Ishikawa (cell line): ENCODE results near the gene PERCC1.
A peak's percentile ranks its signal among the peaks of the same experiment; 100 is the strongest.

ENCODE experiments used
- CEBPB ChIP-seq: IDR thresholded peaks from 2 replicates; pipeline ENCODE4 v1.6.1; 2012
- CREB1 ChIP-seq: IDR thresholded peaks from 2 replicates; pipeline ENCODE4 v1.6.1; 2012; ENCODE audit warnings: low read depth
- EGR1 ChIP-seq: IDR thresholded peaks from 2 replicates; pipeline ENCODE4 v1.6.1; 2012
- EP300 ChIP-seq: IDR thresholded peaks from 2 replicates; pipeline ENCODE4 v1.6.1; 2012; ENCODE audit warnings: borderline replicate concordance
- FOXM1 ChIP-seq: IDR thresholded peaks from 2 replicates; pipeline ENCODE4 v1.6.1; 2012; ENCODE audit warnings: low read depth, borderline replicate concordance
- MAX ChIP-seq: IDR thresholded peaks from 2 replicates; pipeline ENCODE4 v1.6.1; 2012
- NFIC ChIP-seq: IDR thresholded peaks from 2 replicates; pipeline ENCODE4 v1.6.1; 2012
- RAD21 ChIP-seq: IDR thresholded peaks from 2 replicates; pipeline ENCODE4 v1.6.1; 2012; ENCODE audit warnings: low read depth
- REST ChIP-seq: IDR thresholded peaks from 2 replicates; pipeline ENCODE4 v1.6.1; 2012; ENCODE audit warnings: low read depth, mild to moderate bottlenecking
- TAF1 ChIP-seq: IDR thresholded peaks from 2 replicates; pipeline ENCODE4 v1.6.1; 2012; ENCODE audit warnings: low read depth, mild to moderate bottlenecking
- TCF12 ChIP-seq: IDR thresholded peaks from 2 replicates; pipeline ENCODE4 v1.6.1; 2012; ENCODE audit warnings: low read depth
- TEAD4 ChIP-seq: IDR thresholded peaks from 2 replicates; pipeline ENCODE4 v1.6.1; 2012
- USF1 ChIP-seq: IDR thresholded peaks from 2 replicates; pipeline ENCODE4 v1.6.1; 2012
- YY1 ChIP-seq: IDR thresholded peaks from 2 replicates; pipeline ENCODE4 v1.6.1; 2012; ENCODE audit warnings: low read depth
- ZBTB7A ChIP-seq: IDR thresholded peaks from 2 replicates; pipeline ENCODE4 v1.6.1; 2012; ENCODE audit warnings: low read depth

The PERCC1 gene

GRCh38 chr16:1469693-1470201, 38.9 kb downstream of the PERCC1 start:
- TF ChIP-seq MAX (no peak), EGR1 (no peak), USF1 (no peak), TCF12 (no peak), EP300 (no peak), FOXM1 (no peak), ZBTB7A (no peak), TEAD4 (no peak), RAD21 (no peak), REST (no peak), NFIC (no peak), CREB1 (no peak), CEBPB (no peak), TAF1 (no peak), YY1 (no peak)

GRCh38 chr16:1470481-1471251, 39.8 kb downstream of the PERCC1 start:
- TF ChIP-seq RAD21 (no peak), EGR1 (peak; percentile 69)

GRCh38 chr16:1471569-1472194, 40.8 kb downstream of the PERCC1 start:
- TF ChIP-seq TEAD4 (no peak), TAF1 (no peak), ZBTB7A (no peak), FOXM1 (no peak), CREB1 (no peak), EP300 (no peak), NFIC (no peak), EGR1 (no peak), TCF12 (no peak), RAD21 (no peak)

GRCh38 chr16:1472974-1473373, 42.1 kb downstream of the PERCC1 start:
- TF ChIP-seq MAX (no peak), ZBTB7A (no peak), EP300 (no peak), YY1 (no peak), USF1 (no peak), TCF12 (no peak), EGR1 (no peak)

- TF ChIP-seq EGR1, result no peak
- TF ChIP-seq CREB1, result no peak
- no peak for TF ChIP-seq ZBTB7A
- TF ChIP-seq TCF12, result no peak
- TF ChIP-seq NFIC, result no peak
- TF ChIP-seq MAX, result no peak
- no peak for TF ChIP-seq EP300
Measured at GRCh38 chr16:1474082-1474795, 43.4 kb downstream of the PERCC1 start.

GRCh38 chr16:1474796-1475551, 44.1 kb downstream of the PERCC1 start, which contains the start of gene CLCN7:
Gene CLCN7, minus strand, starts transcription at chr16:1475028. Its CDS starts 54 bp downstream, at chr16:1474974.
- TF ChIP-seq RAD21 (no peak; the same call in 1 of the 2 replicates), FOXM1 (no peak), USF1 (peak; percentile 100), CEBPB (no peak), EGR1 (no peak), CREB1 (no peak), NFIC (peak; percentile 48; the same call in 1 of the 2 replicates), MAX (peak; percentile 96), TCF12 (peak; percentile 65; the same call in 1 of the 2 replicates), YY1 (no peak; the same call in 1 of the 2 replicates), ZBTB7A (no peak), TAF1 (peak; percentile 58; the same call in 1 of the 2 replicates), EP300 (0 out of 2 replicates have a peak, but pooled peaks have one; percentile 18), TEAD4 (no peak), REST (no peak)
